Osteoblast (primary cell): ENCODE results near the gene ZNF35. TPM values are rescaled to one million over a fixed set of nuclear protein-coding genes. Genes with fewer than 3 reads are reported as not detected.
"Not testable (repeated sequence)": the region's sequence is repeated elsewhere in the genome, so short reads cannot be mapped to it uniquely, and the experiment has no call there.

Source experiments
- DNase-seq: peaks from one replicate; pipeline ENCODE4 v3.0.0; 2011; ENCODE audit warnings: low spot score, mixed read lengths; ENCODE audit not compliant: insufficient read length; ENCODE audit errors: missing footprints
- H2AFZ ChIP-seq: 2 replicates; pipeline ENCODE4 v1.6.0; 2011; ENCODE audit warnings: mild to moderate bottlenecking, low read length
- H3K27ac ChIP-seq: 2 replicates; pipeline ENCODE4 v1.5.1; 2011; ENCODE audit warnings: mild to moderate bottlenecking, low read depth, low read length, moderate library complexity
- H3K27me3 ChIP-seq: 2 replicates; pipeline ENCODE4 v1.6.0; 2012; ENCODE audit warnings: mild to moderate bottlenecking, control low read depth, inconsistent platforms, low read length, moderate library complexity; ENCODE audit not compliant: insufficient read depth
- H3K36me3 ChIP-seq: 2 replicates; pipeline ENCODE4 v1.5.1; 2011; ENCODE audit warnings: mild to moderate bottlenecking, low read length, control low read depth, moderate library complexity; ENCODE audit not compliant: insufficient read depth
- H3K4me1 ChIP-seq: 2 replicates; pipeline ENCODE4 v1.5.1; 2011; ENCODE audit warnings: mild to moderate bottlenecking, low read length, control low read depth, moderate library complexity; ENCODE audit not compliant: insufficient read depth
- H3K4me2 ChIP-seq: 2 replicates; pipeline ENCODE4 v1.6.0; 2011; ENCODE audit warnings: mild to moderate bottlenecking, low read length; ENCODE audit not compliant: insufficient read depth
- H3K4me3 ChIP-seq: fragments of 200-600 bp; sonication (generic); 3 replicates; pipeline ENCODE4 v1.5.1; 2012; ENCODE audit warnings: mild to moderate bottlenecking, low read length, inconsistent platforms; ENCODE audit not compliant: insufficient read depth
- H3K79me2 ChIP-seq: 2 replicates; pipeline ENCODE4 v1.6.0; 2012; ENCODE audit warnings: mild to moderate bottlenecking, low read length, control low read depth, inconsistent platforms; ENCODE audit not compliant: insufficient read depth
- H3K9me3 ChIP-seq: 2 replicates; pipeline ENCODE4 v1.5.1; 2011; ENCODE audit warnings: low read depth, low read length, control low read depth
- H4K20me1 ChIP-seq: 2 replicates; pipeline ENCODE4 v1.6.0; 2012; ENCODE audit warnings: mild to moderate bottlenecking, low read length, control low read depth; ENCODE audit not compliant: insufficient read depth
- CTCF ChIP-seq: IDR thresholded peaks from 2 replicates; pipeline ENCODE4 v1.5.1; 2011; ENCODE audit warnings: mild to moderate bottlenecking, low read depth, low read length, moderate library complexity; ENCODE audit errors: extremely low read depth
- total RNA-seq: library from RNA; depleted of rRNA; stranded (reverse); fragments of >200 nt; gene quantifications from 2 replicates; pipeline ENCODE4 v1.2.3, GENCODE V29; 2012

ZNF35 gene
- total RNA-seq, 1 donor, result 16.3 TPM

GRCh38 chr3:44669760-44670159 lies 21.2 kb downstream of the ZNF35 start:
- peak; percentile 54 for DNase-seq
- H3K4me1 ChIP-seq, result no peaks in the 10 kb centered on the region
- H3K9me3 ChIP-seq, result no peaks in the 10 kb centered on the region
- H3K27me3 ChIP-seq, result no peaks in the 10 kb centered on the region
- no peak overlapping the region for H3K4me2 ChIP-seq
- H3K36me3 ChIP-seq, result no peaks in the 10 kb centered on the region
- H3K27ac ChIP-seq, result no peak overlapping the region
- no peak overlapping the region for H2AFZ ChIP-seq
- no peak for TF ChIP-seq CTCF
- H3K79me2 ChIP-seq, result no peaks in the 10 kb centered on the region
- H3K4me3 ChIP-seq, result no peak overlapping the region
- no peaks in the 10 kb centered on the region for H4K20me1 ChIP-seq

- not testable (repeated sequence) for DNase-seq, H3K27ac ChIP-seq, H3K4me1 ChIP-seq, H2AFZ ChIP-seq, H3K9me3 ChIP-seq, H3K27me3 ChIP-seq, H4K20me1 ChIP-seq, H3K4me2 ChIP-seq, H3K79me2 ChIP-seq, H3K36me3 ChIP-seq, H3K4me3 ChIP-seq
Measured at GRCh38 chr3:44673466-44673865, 24.9 kb downstream of the ZNF35 start.

DNA sequence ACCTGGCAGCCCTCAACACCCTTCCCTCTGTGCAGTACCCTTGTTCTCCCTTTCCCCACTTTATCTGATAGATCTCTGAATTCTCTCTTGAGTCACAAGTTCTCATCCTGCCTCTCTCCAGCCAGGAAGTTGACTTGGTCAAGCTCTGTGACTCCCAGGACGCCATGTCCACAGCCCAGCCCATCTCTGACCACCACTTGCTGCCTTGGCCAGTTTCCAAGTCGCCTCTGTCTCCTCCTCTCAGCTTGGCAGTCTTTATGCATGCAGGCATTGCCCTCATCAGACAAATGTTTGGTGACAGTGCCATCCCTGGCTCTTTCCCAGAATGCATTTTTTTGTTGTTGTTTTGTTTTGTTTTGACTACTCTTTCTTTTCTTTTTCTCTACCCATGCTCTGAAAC lies 25.7 kb downstream of the ZNF35 start:
- Histone ChIP-seq H3K4me2 (no peak overlapping the region), H3K27ac (no peak overlapping the region), H2AFZ (no peak overlapping the region), H3K9me3 (no peaks in the 10 kb centered on the region), H3K4me3 (no peak overlapping the region), H3K36me3 (no peaks in the 10 kb centered on the region), H3K27me3 (no peaks in the 10 kb centered on the region), H3K79me2 (no peaks in the 10 kb centered on the region), H4K20me1 (no peaks in the 10 kb centered on the region), H3K4me1 (no peaks in the 10 kb centered on the region)
- no peak for TF ChIP-seq CTCF
- DNase-seq, result no peak

GRCh38 chr3:44678480-44679116 lies 30.1 kb downstream of the ZNF35 start:
- no peak for TF ChIP-seq CTCF

More at GRCh38 chr3:44678480-44679116, 30.1 kb downstream of the ZNF35 start:
- Histone ChIP-seq H3K9me3 (peaks cover 3% of the 10 kb centered on the region), H3K27ac (no peak overlapping the region), H3K36me3 (no peaks in the 10 kb centered on the region), H3K4me2 (no peak overlapping the region), H3K27me3 (no peaks in the 10 kb centered on the region), H3K4me3 (no peak overlapping the region), H4K20me1 (no peaks in the 10 kb centered on the region), H3K4me1 (no peaks in the 10 kb centered on the region), H3K79me2 (no peaks in the 10 kb centered on the region), H2AFZ (no peak overlapping the region)
- no peak for DNase-seq
